ENCODE data around the gene ARRDC5.

The ARRDC5 gene

DNA sequence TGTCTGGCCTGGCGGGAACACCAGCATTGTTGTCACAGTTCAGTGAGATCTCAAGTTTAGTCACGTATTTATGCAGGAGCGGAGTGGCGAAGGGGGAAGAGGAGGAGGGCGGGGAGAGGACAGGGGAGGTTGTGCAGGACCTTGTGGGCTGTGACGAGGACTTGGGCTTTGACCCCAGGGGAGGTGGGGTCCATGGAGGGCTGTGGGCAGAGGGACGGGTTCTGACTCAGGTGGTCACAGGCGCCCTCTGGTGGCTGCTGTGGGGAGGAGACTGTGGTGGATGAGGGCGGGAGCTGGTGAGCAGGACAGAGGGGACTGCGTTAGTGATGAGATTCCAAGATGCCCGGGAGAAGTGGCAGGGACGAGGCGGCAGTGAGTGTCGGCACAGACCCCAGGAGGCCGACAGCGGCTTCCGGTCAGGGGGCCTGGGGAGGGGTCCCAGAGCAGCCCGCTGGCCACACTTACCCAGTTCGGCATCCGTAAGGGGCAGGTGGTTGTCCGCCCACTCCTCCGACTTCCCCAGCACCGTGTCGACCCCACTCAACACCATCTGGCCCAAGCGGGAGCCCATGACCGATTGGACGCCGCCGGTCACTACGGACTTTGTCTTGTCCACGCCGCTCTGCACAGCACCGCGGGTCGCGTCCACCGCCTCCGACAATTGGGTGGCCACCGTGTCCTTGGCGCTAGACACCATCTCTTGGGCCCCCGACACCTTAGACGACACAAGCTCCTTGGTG, 51.0 kb downstream of the ARRDC5 start:
- TF ChIP-seq TAF1 (IDR thresholded peaks at IDR 0.05; ENCODE audit: borderline replicate concordance, insufficient read depth, low read length) (no peak), SIN3A (IDR thresholded peaks at IDR 0.05; ENCODE audit: borderline replicate concordance, insufficient read depth, low read length) (no peak), REST (IDR thresholded peaks at IDR 0.05; ENCODE audit: insufficient read depth in 1 of 2, low read depth in 2 of 2, low read length in 2 of 2) (no peak), FOXP2 (optimal IDR thresholded peaks at IDR 0.05; ENCODE audit: borderline replicate concordance, extremely low read depth, extremely low read length, insufficient read depth) (no peak), POLR2AphosphoS5 (IDR thresholded peaks at IDR 0.05; ENCODE audit: low read depth, low read length) (no peak)

DNA sequence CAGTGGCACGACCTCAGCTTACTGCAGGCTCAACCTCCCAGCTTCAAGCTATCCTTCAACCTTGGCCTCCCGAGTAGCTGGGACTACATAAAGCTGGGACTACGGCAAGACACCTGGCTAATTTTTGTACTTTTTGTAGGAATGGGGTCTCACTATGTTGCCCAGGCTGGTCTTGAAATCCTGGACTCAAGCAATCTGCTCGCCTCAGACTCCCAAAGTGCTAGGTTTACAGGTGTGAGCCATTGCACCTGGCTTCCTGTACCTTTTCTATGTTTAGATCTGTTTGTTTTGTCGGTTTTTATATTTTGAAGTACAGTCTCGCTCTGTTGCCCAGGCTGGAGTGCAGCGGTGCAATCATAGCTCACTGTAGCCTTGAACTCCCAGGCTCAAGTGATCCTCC, 53.7 kb downstream of the ARRDC5 start:
- TF ChIP-seq SIN3A (IDR thresholded peaks at IDR 0.05; ENCODE audit: borderline replicate concordance, insufficient read depth, low read length) (no peak), TAF1 (IDR thresholded peaks at IDR 0.05; ENCODE audit: borderline replicate concordance, insufficient read depth, low read length) (no peak), FOXP2 (optimal IDR thresholded peaks at IDR 0.05; ENCODE audit: borderline replicate concordance, extremely low read depth, extremely low read length, insufficient read depth) (no peak), POLR2AphosphoS5 (IDR thresholded peaks at IDR 0.05; ENCODE audit: low read depth, low read length) (no peak), REST (IDR thresholded peaks at IDR 0.05; ENCODE audit: insufficient read depth in 1 of 2, low read depth in 2 of 2, low read length in 2 of 2) (no peak)

DNA sequence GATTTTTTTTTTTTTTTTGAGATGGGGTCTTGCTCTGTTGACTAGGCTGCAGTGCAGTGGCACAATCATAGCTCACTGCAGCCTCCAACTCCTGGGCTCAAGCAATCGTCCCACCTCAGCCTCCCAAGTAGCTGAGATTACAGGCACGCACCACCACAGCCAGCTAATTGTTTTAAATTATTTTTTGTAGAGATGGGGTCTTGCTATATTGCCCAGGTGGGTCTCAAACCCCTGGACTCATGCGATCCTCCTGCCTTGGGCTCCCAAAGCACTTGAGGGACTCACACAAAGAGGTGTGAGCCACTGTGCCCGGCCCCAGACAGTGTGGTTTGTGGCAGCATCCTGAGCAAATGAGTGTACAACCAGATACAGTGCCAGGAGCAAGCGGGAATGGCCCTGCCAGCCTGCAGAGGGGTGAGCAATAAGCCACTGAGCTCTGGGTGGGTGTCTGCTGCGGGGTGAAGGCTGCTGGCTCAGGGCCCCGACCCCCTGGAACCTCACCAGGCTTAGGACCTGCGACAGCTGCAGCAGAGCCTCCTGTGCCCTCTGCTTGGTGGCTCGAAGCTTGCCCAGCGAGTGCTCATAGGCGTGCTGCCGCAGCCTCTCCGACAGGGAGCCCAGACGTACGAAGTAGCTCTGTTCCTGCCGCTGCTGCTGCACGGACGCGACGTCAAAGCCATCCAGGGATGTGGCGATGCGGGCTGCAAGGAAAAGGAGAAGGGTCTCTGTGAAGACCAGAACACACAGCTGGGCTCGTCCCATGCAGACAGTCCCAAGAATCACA, 55.3 kb downstream of the ARRDC5 start:
- TF ChIP-seq SIN3A (IDR thresholded peaks at IDR 0.05; ENCODE audit: borderline replicate concordance, insufficient read depth, low read length): no peak
- TF ChIP-seq FOXP2 (optimal IDR thresholded peaks at IDR 0.05; ENCODE audit: borderline replicate concordance, extremely low read depth, extremely low read length, insufficient read depth): no peak
- TF ChIP-seq TAF1 (IDR thresholded peaks at IDR 0.05; ENCODE audit: borderline replicate concordance, insufficient read depth, low read length): no peak
- no peak for TF ChIP-seq REST (IDR thresholded peaks at IDR 0.05; ENCODE audit: insufficient read depth in 1 of 2, low read depth in 2 of 2, low read length in 2 of 2)
- no peak for TF ChIP-seq POLR2AphosphoS5 (IDR thresholded peaks at IDR 0.05; ENCODE audit: low read depth, low read length)

- TF ChIP-seq POLR2AphosphoS5 (IDR thresholded peaks at IDR 0.05; ENCODE audit: low read depth, low read length) (no peak), TAF1 (IDR thresholded peaks at IDR 0.05; ENCODE audit: borderline replicate concordance, insufficient read depth, low read length) (no peak), SIN3A (IDR thresholded peaks at IDR 0.05; ENCODE audit: borderline replicate concordance, insufficient read depth, low read length) (no peak), FOXP2 (optimal IDR thresholded peaks at IDR 0.05; ENCODE audit: borderline replicate concordance, extremely low read depth, extremely low read length, insufficient read depth) (no peak), REST (IDR thresholded peaks at IDR 0.05; ENCODE audit: insufficient read depth in 1 of 2, low read depth in 2 of 2, low read length in 2 of 2) (no peak)
Measured at GRCh38 chr19:4844348-4845179, 58.1 kb downstream of the ARRDC5 start.

Data from PFSK-1 (cell line).